ENCODE data around the gene GLRA2.
"Not testable (repeated sequence)": the region's sequence is repeated elsewhere in the genome, so short reads cannot be mapped to it uniquely, and the experiment has no call there.

Gene GLRA2

GRCh38 chrX:14594521-14594920 is 65.2 kb downstream of the GLRA2 start:
- no peak for DNase-seq

- DNase-seq: no peak
These were observed 69.0 kb downstream of the GLRA2 start for GRCh38 chrX:14598330-14598729.

- no peak for DNase-seq
These were observed 78.2 kb downstream of the GLRA2 start for GRCh38 chrX:14607446-14607985.

DNA sequence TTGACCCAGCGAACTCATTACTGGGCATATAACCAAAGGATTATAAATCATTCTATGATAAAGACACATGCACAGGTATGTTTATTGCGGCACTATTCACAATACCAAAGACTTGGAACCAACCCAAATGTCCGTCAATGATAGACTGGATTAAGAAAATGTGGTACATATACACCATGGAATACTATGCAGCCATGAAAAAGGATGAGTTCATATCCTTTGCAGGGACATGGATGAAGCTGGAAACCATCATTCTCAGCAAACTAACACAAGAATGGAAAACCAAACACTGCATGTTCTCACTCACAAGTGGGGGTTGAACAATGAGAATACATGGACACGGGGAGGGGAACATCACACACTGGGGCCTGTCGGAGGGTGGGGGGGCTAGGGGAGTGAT is 83.1 kb downstream of the GLRA2 start:
- DNase-seq: not testable (repeated sequence)

GRCh38 chrX:14616301-14616700 is 87.0 kb downstream of the GLRA2 start:
- no peak for DNase-seq

- no peak for DNase-seq
These were observed 87.5 kb downstream of the GLRA2 start for GRCh38 chrX:14616836-14617235.

DNA sequence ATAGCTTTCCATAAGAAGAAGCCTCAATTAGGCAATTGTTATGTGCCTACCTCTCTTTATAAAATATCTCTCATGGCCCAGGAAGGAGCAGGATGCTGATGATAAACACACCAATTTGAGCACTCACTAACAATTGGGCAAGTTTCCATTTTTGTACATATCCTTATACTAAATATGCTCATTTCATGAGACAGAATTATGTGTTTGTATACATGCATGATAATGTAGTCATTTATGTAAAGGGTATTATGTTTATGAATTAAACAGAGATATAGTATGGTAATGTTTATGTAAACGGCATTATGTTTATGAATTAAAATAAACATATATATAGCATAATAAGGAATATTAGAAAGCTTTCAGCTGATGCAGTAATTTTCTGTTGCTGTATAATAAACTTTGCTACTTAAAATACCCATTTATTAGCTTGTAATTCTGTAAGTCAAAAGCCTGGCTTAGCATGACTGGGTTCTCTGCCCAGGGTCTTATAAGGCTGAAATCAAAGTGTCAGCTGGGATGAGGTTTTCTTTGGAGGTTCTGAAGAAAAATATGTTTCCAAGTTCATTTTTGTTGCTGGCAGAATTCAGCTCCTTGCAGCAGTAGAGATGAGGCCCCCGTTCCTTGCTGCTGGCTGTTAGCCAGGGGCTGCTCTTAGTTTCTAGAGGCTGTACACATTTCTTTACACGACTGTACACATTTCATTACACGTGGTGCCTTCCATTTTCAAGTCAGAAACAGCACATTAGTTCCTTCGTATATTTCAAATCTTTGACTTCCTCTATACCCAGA is 89.0 kb downstream of the GLRA2 start:
- no peak for DNase-seq

GRCh38 chrX:14630733-14631132 is 101.4 kb downstream of the GLRA2 start:
- DNase-seq: no peak

DNA sequence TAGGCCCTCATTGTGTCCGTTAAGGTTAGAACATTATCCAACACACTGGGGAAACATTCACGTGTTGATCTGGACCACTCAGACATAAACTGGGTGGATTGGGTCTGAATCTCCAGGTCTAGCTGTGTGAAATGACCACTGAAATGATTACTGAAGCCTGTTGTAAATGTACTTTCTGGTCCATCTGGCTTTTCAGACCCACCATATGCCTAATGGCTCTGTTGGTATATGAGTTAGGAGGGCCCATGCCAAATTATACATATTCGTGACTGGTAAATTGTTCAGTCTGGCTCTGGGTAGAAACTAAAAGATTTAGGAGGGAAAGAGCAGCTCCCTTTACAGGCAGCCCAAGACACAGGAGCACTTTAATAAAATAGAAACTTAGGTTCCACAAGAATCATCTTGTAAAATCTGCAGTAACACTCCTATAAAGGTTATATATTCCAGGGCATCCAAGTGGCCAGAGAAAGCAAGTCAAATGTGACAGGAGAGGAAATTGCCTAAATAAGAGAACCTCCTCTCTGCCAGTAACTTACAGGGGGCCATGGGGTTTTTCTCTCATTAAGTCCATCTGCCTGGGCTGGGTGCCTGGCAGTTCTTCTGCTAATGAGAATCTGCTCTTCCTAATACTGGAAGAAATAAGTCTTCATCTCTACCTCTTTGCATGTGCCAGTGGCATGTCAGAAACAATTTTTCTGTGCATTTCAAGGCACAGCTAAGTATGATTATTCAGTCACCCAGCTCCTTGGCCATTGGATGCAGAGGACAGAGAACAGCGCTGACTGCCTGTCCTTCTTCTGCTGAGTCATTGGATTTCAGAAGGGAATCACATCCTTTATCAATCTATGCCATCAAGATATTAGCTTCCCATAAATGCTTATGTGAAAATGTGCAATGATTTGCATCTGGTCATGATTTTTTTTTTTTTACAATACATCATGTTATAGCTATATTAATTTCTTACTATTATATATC is 112.6 kb downstream of the GLRA2 start:
- DNase-seq: no peak

- DNase-seq: no peak
These were observed 131.6 kb downstream of the GLRA2 start for GRCh38 chrX:14660970-14661369.

DNA sequence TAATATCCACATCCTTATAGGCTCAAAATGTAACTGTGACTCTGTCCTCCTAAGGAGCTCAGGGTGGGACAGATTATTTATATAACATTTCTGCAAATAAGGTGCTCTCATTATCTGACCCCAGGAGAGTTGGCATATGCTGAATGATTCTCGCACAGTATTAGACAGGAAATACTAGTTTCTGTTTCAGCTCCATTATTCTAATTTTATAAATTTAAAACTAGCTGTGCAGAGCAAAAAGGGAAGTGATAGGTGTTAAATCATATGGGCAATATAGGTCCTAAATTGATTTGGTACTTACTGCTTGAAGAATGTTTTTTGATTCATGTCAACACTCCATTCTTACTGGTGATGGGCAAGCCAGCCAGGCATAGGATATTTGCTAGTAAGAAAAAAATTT is 141.5 kb downstream of the GLRA2 start:
- no peak for DNase-seq

DNA sequence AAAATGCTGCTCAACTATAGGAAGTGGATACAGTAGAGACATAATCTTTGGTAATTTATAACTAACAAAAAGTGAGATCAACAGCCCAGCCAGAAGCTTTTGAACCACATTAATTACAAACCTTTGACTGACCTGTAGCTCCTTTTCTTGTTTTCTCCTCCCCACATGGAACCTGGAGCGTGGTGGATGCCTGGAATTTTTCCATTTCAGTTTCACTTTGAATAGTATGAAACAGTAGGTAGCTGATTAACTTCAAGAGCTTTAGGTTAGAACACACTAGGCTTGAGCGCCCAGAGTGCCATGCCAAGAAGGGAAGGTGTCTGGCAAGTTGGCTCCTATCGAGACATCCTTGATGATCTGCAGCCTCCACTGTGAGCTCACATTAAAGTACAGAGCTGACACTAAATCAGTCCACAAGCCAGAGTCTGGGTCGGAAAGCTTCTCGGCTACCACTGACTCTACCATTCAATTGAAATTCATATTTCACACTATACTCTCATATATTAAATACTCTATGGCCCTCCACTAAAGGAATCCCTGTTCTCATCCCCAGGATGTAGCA is 143.4 kb downstream of the GLRA2 start:
- DNase-seq: no peak

DNA sequence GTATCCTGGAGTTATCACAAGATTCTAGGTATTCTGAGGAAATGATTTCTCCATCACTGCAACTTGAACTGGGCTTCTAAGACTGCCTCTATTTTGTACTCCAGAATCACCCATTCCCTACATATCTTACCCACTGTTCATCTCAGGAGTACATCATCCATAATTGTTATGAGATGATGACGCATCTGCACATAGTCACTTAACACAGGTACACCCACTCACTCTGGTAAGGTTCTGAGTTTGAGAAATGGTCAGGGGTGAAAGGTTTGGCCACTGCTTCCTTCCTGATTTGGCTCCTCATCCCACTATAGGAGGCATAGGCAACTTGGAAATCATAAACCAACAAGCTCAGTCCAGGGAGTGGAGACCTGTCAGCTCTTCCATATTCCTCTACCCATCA is 143.9 kb downstream of the GLRA2 start:
- DNase-seq: no peak

DNA sequence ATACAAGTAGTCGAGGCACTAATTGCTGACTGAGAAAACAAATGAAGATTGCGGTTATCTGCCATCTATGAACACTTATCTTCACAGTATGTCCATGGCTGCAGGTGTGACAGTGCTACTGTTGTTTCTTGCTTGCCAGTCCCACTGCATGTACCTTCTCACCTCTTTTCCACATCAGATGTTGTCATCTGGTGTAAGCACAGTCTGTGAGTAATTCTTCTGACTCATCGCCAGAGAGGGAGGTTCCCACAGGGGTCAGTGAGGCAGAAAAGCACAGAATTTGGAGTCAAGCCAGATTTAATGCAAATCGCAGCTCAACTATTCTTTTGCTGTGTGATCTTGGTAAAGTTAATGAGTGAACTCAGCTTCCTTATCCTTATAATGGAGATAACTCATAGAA is 144.4 kb downstream of the GLRA2 start:
- DNase-seq: no peak

DNA sequence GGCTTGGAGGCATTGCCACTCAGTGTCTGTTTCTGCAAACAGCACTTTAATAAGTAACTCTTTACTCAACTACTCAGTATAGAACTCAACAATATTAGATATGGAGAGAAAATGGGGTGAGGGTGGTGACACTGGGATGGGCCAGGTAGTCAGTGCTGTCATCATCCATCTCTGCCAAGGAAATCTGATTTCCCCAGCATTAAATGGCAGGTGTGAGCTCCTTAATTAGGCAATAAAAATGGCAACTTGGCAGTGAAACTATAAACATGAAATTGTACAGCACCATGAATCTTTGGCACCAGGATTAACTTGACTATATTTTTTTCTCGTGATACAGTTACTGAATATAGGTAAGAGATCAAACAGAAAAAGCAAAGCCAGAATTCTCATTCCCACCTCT is 146.2 kb downstream of the GLRA2 start:
- no peak for DNase-seq

DNA sequence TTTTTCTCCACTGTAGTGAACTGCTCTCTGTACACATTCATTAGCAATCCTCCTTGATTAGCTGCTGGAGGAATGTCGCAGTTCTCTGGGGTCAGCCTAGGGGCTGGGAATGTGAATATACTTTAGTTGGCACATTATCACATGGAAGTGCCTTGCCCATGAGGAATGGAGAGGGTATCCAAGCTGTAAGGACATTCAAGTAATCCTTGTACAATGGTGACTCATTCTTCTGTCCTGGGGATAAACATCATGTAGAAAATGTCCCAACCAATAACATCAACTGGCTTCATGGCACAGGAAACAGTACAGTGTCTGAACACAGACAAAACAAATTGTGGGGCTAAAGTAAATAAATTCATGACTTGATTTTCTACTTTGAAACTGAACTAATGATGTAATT is 147.1 kb downstream of the GLRA2 start:
- DNase-seq: no peak

DNA sequence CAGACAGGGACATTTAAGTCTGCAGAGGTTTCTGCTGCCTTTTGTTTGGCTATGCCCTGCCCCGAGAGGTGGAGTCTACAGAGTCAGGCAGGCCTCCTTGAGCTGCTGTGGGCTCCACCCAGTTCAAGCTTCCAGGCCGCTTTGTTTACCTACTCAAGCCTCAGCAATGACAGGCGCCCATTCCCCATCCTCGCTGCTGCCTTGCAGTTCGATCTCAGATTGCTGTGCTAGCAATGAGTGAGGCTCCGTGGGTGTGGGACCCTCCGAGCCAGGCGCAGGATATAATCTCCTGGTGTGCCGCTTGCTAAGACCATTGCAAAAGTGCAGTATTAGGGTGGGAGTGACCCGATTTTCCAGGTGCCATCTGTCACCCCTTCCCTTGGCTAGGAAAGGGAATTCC is 159.0 kb downstream of the GLRA2 start:
- not testable (repeated sequence) for DNase-seq

- DNase-seq: no peak
These were observed 161.2 kb downstream of the GLRA2 start for GRCh38 chrX:14690553-14690952.

- DNase-seq: no peak
These were observed 165.3 kb downstream of the GLRA2 start for GRCh38 chrX:14694611-14695010.

GRCh38 chrX:14697451-14697850 is 168.1 kb downstream of the GLRA2 start:
- DNase-seq: no peak

GRCh38 chrX:14698790-14699189 is 169.5 kb downstream of the GLRA2 start:
- DNase-seq: no peak

- DNase-seq: no peak
These were observed 171.6 kb downstream of the GLRA2 start for GRCh38 chrX:14700982-14701381.

DNA sequence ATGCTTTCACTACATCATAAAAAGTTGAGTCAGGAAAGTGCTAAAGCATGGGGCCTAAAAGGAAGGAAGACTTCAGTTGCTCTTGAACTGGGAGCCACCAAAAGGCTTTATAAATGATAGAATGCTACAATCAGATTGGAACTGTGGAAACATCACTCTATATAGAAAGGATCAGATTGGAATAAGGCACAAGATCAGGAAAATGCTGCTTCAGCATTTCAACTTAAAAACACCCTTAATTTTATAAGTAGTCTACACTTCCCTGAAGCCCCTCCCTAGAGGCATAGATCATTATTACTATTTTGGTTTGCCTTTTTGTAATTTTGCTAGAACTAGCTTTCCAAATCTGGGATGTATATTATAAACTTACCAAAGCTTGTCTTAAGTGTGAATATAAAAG is 172.8 kb downstream of the GLRA2 start:
- DNase-seq: no peak
